Mesenchymal stem cell (in vitro differentiated cells and primary cell): ENCODE results near the gene ARHGEF5.
"Not testable (repeated sequence)": the region's sequence is repeated elsewhere in the genome, so short reads cannot be mapped to it uniquely, and the experiment has no call there.

ENCODE experiments used
- DNase-seq: peaks from one replicate; pipeline ENCODE4 v3.0.0-alpha.2; 2013
- H2AFZ ChIP-seq: one replicate; pipeline ENCODE4 v1.6.1; 2013; ENCODE audit warnings: low read depth, mild to moderate bottlenecking, control low read depth, inconsistent platforms, low read length, moderate library complexity
- H2AK5ac ChIP-seq: 2 replicates; pipeline ENCODE4 v1.6.1; 2013; ENCODE audit warnings: low read length, moderate library complexity, mild to moderate bottlenecking, inconsistent platforms; ENCODE audit not compliant: severe bottlenecking
- H2BK120ac ChIP-seq: one replicate; pipeline ENCODE4 v1.6.1; 2013; ENCODE audit warnings: low read depth, mild to moderate bottlenecking, inconsistent platforms, low read length, moderate library complexity
- H2BK12ac ChIP-seq, 2 experiments: one replicate each; pipeline ENCODE4 v1.6.1; 2013; ENCODE audit warnings: inconsistent platforms in 2 of 2, low read length in 2 of 2, mild to moderate bottlenecking in 2 of 2, moderate library complexity in 2 of 2, control low read depth in 1 of 2
- H2BK15ac ChIP-seq: one replicate; pipeline ENCODE4 v1.6.1; 2013; ENCODE audit warnings: mild to moderate bottlenecking, low read depth, inconsistent platforms; ENCODE audit not compliant: poor library complexity, severe bottlenecking
- H2BK5ac ChIP-seq: 2 replicates; pipeline ENCODE4 v1.6.1; 2013; ENCODE audit warnings: low read depth, mild to moderate bottlenecking, low read length, control low read depth, inconsistent platforms; ENCODE audit not compliant: poor library complexity, severe bottlenecking
- H3K14ac ChIP-seq, 2 experiments: one replicate each; pipeline ENCODE4 v1.6.1; 2013; ENCODE audit warnings: inconsistent platforms in 2 of 2, low read length in 2 of 2, control low read depth in 1 of 2, mild to moderate bottlenecking in 1 of 2, moderate library complexity in 1 of 2
- H3K18ac ChIP-seq, 2 experiments: one replicate each; pipeline ENCODE4 v1.6.1; 2013; ENCODE audit warnings: inconsistent platforms in 2 of 2, low read length in 2 of 2, control low read depth in 1 of 2, low read depth in 1 of 2, mild to moderate bottlenecking in 1 of 2
- H3K23ac ChIP-seq, 2 experiments: one replicate each; pipeline ENCODE4 v1.6.1; 2013; ENCODE audit warnings: inconsistent platforms in 2 of 2, low read length in 2 of 2, mild to moderate bottlenecking in 2 of 2, moderate library complexity in 2 of 2, control low read depth in 1 of 2
- H3K27ac ChIP-seq: 2 replicates; pipeline ENCODE4 v1.5.1; 2013; ENCODE audit warnings: mild to moderate bottlenecking, moderate library complexity, low read length, control low read depth, inconsistent platforms; ENCODE audit not compliant: poor library complexity, severe bottlenecking
- H3K27me3 ChIP-seq, 2 experiments: 2 replicates each; pipeline versions ENCODE4 v1.6.1 to v1.7.0; 2013; ENCODE audit warnings: low read length in 2 of 2, mild to moderate bottlenecking in 2 of 2, moderate library complexity in 2 of 2, control low read depth in 1 of 2, inconsistent platforms in 1 of 2; ENCODE audit not compliant: control insufficient read depth in 1 of 2, insufficient read depth in 1 of 2
- H3K36me3 ChIP-seq, 2 experiments: 2 replicates each; pipeline versions ENCODE4 v1.6.1 to v1.7.0; 2013; ENCODE audit warnings: low read length in 2 of 2, control low read depth in 1 of 2, inconsistent platforms in 1 of 2, low read depth in 1 of 2, mild to moderate bottlenecking in 1 of 2; ENCODE audit not compliant: insufficient read depth in 2 of 2, control insufficient read depth in 1 of 2
- H3K4ac ChIP-seq, 2 experiments: one replicate each; pipeline ENCODE4 v1.6.1; 2013; ENCODE audit warnings: inconsistent platforms in 2 of 2, low read length in 2 of 2, mild to moderate bottlenecking in 2 of 2, moderate library complexity in 2 of 2, control low read depth in 1 of 2, low read depth in 1 of 2
- H3K4me1 ChIP-seq: 2 replicates; pipeline ENCODE4 v1.6.1; 2013; ENCODE audit warnings: low read depth, low read length, control low read depth; ENCODE audit not compliant: control insufficient read depth, insufficient read depth
- H3K4me2 ChIP-seq: 2 replicates; pipeline ENCODE4 v1.6.1; 2013; ENCODE audit warnings: low read length, mild to moderate bottlenecking, inconsistent platforms; ENCODE audit not compliant: poor library complexity, severe bottlenecking
- H3K4me3 ChIP-seq, 2 experiments: 2 replicates each; pipeline versions ENCODE4 v1.5.1 to v1.7.0; 2013; ENCODE audit warnings: low read length in 2 of 2, mild to moderate bottlenecking in 2 of 2, control low read depth in 1 of 2, low read depth in 1 of 2; ENCODE audit not compliant: insufficient read depth in 1 of 2
- H3K79me1 ChIP-seq: replicated peaks from 2 replicates; pipeline ENCODE4 v1.6.1; 2013; ENCODE audit warnings: mild to moderate bottlenecking, control low read depth, low read length, inconsistent platforms; ENCODE audit not compliant: poor library complexity, severe bottlenecking
- H3K9ac ChIP-seq: 2 replicates; pipeline ENCODE4 v1.7.0; 2013; ENCODE audit warnings: mild to moderate bottlenecking, low read length, moderate library complexity
- H3K9me3 ChIP-seq: 2 replicates; pipeline ENCODE4 v1.7.0; 2013; ENCODE audit warnings: mild to moderate bottlenecking, low read length; ENCODE audit not compliant: control insufficient read depth
- H4K8ac ChIP-seq: one replicate; pipeline ENCODE4 v1.6.1; 2013; ENCODE audit warnings: inconsistent platforms, mild to moderate bottlenecking, low read length, moderate library complexity
- H4K91ac ChIP-seq: one replicate; pipeline ENCODE4 v1.6.1; 2013; ENCODE audit warnings: mild to moderate bottlenecking, low read length, inconsistent platforms
- WGBS: methylation state at CpG from one replicate; pipeline ENCODE4 v1.1.7; 2013; ENCODE audit warnings: mixed read lengths; 5-methylcytosine and 5-hydroxymethylcytosine counted together

The ARHGEF5 gene

DNA sequence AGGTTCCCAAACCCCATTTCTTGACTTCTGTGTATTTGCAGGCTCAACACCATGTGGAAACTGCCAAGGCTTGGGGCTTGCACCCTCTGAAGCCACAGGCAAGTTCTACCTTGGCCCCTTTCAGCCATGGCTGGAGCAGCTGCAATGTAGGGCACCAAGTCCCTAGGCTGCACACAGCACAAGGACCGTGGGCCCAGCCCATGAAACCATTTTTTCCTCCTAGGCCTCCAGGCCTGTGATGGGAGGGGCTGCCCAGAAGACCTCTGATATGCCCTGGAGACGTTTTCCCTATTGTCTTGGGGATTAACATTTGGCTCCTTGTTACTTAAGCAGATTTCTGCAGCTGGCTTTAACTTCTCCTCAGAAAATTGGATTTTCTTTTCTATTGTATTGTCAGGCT is 72.3 kb downstream of the ARHGEF5 start:
- not testable (repeated sequence) for H3K4me2 ChIP-seq, H3K36me3 ChIP-seq, H3K4ac ChIP-seq, H3K79me1 ChIP-seq, H3K23ac ChIP-seq, DNase-seq, H3K4me3 ChIP-seq, H3K4me1 ChIP-seq, H3K9me3 ChIP-seq, H3K9ac ChIP-seq, H3K27me3 ChIP-seq, H2BK12ac ChIP-seq, H3K14ac ChIP-seq, H4K91ac ChIP-seq, H2BK5ac ChIP-seq, H4K8ac ChIP-seq, H2AK5ac ChIP-seq, H3K27ac ChIP-seq, H2BK15ac ChIP-seq, H2BK120ac ChIP-seq, H3K18ac ChIP-seq, H2AFZ ChIP-seq
- WGBS, result 54% methylated on average over 1 of the region's 2 CpGs

DNA sequence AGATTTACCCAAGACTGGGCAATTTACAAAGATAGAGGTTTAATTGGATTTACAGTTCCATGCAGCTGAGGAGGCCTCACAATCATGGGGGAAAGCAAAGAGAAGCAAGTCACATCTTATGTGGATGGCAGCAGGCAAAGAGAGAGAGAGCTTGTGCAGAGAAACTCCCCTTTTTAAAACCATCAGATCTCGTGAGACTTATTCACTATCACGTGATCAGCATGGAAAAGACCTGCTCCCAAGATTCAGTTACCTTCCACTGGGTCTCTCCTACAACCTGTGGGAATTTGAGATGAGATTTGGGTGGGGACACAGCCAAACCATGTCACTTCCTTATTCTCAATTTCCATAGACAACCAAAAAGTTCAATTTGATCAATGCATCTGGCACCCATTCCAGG is 73.2 kb downstream of the ARHGEF5 start:
- Histone ChIP-seq H3K4me1 (no peaks in the 10 kb centered on the region), H2AFZ (no peak overlapping the region), H2BK12ac (no peak overlapping the region), H3K9me3 (peaks cover 10% of the 10 kb centered on the region), H3K36me3 (no peaks in the 10 kb centered on the region), H3K23ac (no peak overlapping the region), H2BK5ac (no peak overlapping the region), H2BK120ac (no peak overlapping the region), H3K27ac (no peak overlapping the region), H3K14ac (no peak overlapping the region), H3K4me2 (no peak overlapping the region), H3K27me3 (peaks cover 0 to 2% of the 10 kb centered on the region in 2 experiments), H2AK5ac (no peak overlapping the region), H3K79me1 (no peaks in the 10 kb centered on the region), H3K4ac (no peak overlapping the region), H3K18ac (no peak overlapping the region), H4K91ac (no peak overlapping the region), H4K8ac (no peak overlapping the region), H3K4me3 (no peak overlapping the region), H2BK15ac (no peak overlapping the region), H3K9ac (no peak overlapping the region)
- 67% methylated on average over 1 of the region's 2 CpGs for WGBS
- no peak for DNase-seq
